DMS114 treated with DMSO at 0.1 percent for 48 hours (cell line): ENCODE data around the gene OGFOD2.
A peak's percentile ranks its signal among the peaks of the same experiment; 100 is the strongest.
"Not testable (repeated sequence)": the region's sequence is repeated elsewhere in the genome, so short reads cannot be mapped to it uniquely, and the experiment has no call there.

Source experiments
- DNase-seq: peaks from one replicate; lab custom pipeline; 2025; ENCODE audit not compliant: unreplicated experiment; lab: John Stamatoyannopoulos, UW

OGFOD2 gene

GRCh38 chr12:122974892-122975789 is at the start of gene OGFOD2:
OGFOD2 (plus strand) TSS chr12:122975244; CDS start chr12:122975252, 8 bp downstream.
- peak; percentile 87 for DNase-seq

GRCh38 chr12:122927756-122928403 is 47.2 kb upstream of the OGFOD2 start:
- DNase-seq, result no peak

GRCh38 chr12:122928404-122929147 is 46.5 kb upstream of the OGFOD2 start:
- DNase-seq, result no peak

GRCh38 chr12:122929148-122929538 is 45.9 kb upstream of the OGFOD2 start:
- DNase-seq, result no peak

GRCh38 chr12:122929812-122930211 is 45.2 kb upstream of the OGFOD2 start:
- DNase-seq, result no peak

- DNase-seq, result no peak
Observed at GRCh38 chr12:122932207-122932606, 42.8 kb upstream of the OGFOD2 start.

GRCh38 chr12:122934722-122935121 is 40.3 kb upstream of the OGFOD2 start:
- DNase-seq, result no peak

- no peak for DNase-seq
Observed at GRCh38 chr12:122935318-122935717, 39.7 kb upstream of the OGFOD2 start.

GRCh38 chr12:122937622-122938091 is 37.4 kb upstream of the OGFOD2 start:
- no peak for DNase-seq

- no peak for DNase-seq
Observed at GRCh38 chr12:122939125-122939524, 35.9 kb upstream of the OGFOD2 start.

GRCh38 chr12:122941351-122941750 is 33.7 kb upstream of the OGFOD2 start:
- not testable (repeated sequence) for DNase-seq

- no peak for DNase-seq
Observed at GRCh38 chr12:122942637-122943036, 32.4 kb upstream of the OGFOD2 start.

GRCh38 chr12:122943196-122943595 is 31.8 kb upstream of the OGFOD2 start:
- DNase-seq, result no peak

- DNase-seq, result no peak
Observed at GRCh38 chr12:122944605-122945592, 30.1 kb upstream of the OGFOD2 start.

- DNase-seq, result no peak
Observed at GRCh38 chr12:122946690-122947341, 28.2 kb upstream of the OGFOD2 start.

- DNase-seq, result no peak
Observed at GRCh38 chr12:122947352-122947792, 27.7 kb upstream of the OGFOD2 start.

- no peak for DNase-seq
Observed at GRCh38 chr12:122948605-122949004, 26.4 kb upstream of the OGFOD2 start.

GRCh38 chr12:122949405-122949804 is 25.6 kb upstream of the OGFOD2 start:
- DNase-seq, result no peak

GRCh38 chr12:122949816-122950675 is 25.0 kb upstream of the OGFOD2 start:
- no peak for DNase-seq
